Adrenal gland (tissue), 5 donors: Measurements from ENCODE around the gene SYDE1.

ENCODE experiments used
- CTCF ChIP-seq, 6 experiments: fragments of 450-650 bp in 4 of 6; fragments of 200-600 bp in 2 of 6; sonication (generic) in 1 of 6; IDR thresholded peaks; 1 replicate in 5 of 6; 2 replicates in 1 of 6; pipeline versions ENCODE4 v1.5.1 to v1.8.0; 2016 to 2021; ENCODE audit warnings: antibody characterized with exemption in 6 of 6, mild to moderate bottlenecking in 2 of 6, moderate library complexity in 1 of 6
- POLR2A ChIP-seq, 2 donors: fragments of 450-650 bp; IDR thresholded peaks; one replicate each; pipeline ENCODE4 v1.6.1; 2017; ENCODE audit warnings: antibody characterized with exemption in 2 of 2, mild to moderate bottlenecking in 2 of 2, moderate library complexity in 1 of 2
- donor health status: DM: no; HTN: no; CAD: no.

GRCh38 chr19:15087182-15087581, 20.0 kb upstream of the SYDE1 start:
- TF ChIP-seq CTCF (IDR thresholded peaks at IDR 0.05) (no peak), POLR2A (IDR thresholded peaks at IDR 0.05) (no peak)
